HG03342 (cell line): ENCODE results near the gene CFAP299.
A peak's percentile ranks its signal among the peaks of the same experiment; 100 is the strongest.

Experiments
- ATAC-seq: cut with Tn5 transposase; IDR thresholded peaks from one replicate; pipeline ENCODE4 v1.9.1; 2021; ENCODE audit warnings: mild to moderate bottlenecking, moderate library complexity; ENCODE audit not compliant: unreplicated experiment

Gene CFAP299

DNA sequence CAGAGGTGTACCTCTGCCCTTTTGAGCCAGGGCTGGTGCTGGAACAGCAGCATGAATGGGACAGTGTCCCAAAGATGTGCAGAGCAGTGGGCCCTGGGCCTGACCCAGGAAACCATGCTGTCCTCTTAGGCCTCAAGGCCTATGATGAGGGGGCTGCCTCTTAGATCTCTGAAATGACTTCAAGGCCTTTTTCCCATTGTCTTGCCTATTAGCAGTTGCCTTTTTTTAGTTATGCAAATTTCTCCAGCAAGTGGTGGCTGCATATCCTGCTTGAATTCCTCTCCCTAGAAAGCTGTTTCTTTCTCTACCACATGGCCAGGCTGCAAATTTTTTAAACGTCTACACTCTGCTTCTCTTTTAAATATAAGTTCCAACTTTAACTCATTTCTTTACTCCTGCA is 160.3 kb downstream of the CFAP299 start:
- ATAC-seq = no peak

DNA sequence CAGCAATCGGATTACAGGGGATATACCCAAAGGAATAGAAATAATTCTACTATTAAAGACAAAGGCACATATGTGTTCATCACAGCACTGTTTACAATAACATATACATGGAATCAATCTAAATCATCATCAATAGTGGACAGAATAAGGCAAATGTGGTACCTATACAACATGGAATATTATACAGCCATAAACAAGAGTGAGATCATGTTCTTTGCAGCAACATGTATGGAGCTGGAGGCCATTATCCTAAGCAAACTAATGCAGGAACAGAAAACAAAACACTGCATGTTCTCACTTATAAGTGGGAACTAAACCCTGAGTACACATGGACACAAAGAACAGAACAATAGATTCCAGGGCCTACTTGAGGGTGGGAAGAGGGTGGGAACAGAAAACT is 163.2 kb downstream of the CFAP299 start:
- ATAC-seq = no peak

DNA sequence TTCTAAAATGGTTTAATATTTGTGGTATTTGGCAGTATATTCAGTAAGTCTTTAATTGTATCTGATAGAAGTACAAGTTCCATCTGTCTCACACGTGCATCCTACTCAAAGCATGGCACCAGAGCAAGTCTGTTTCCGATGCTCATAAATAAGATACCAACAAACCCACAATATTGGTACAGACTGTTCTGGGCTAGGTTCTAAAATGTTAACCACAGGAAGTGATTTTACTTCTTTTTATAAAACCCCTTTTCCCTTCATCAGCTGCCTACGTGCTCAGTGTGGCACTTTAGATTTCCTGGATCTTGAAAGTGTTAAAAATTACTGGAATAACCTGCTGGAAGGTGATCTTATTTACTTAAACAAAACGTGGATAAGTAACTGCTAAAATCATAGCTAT is 165.1 kb downstream of the CFAP299 start:
- ATAC-seq = no peak

DNA sequence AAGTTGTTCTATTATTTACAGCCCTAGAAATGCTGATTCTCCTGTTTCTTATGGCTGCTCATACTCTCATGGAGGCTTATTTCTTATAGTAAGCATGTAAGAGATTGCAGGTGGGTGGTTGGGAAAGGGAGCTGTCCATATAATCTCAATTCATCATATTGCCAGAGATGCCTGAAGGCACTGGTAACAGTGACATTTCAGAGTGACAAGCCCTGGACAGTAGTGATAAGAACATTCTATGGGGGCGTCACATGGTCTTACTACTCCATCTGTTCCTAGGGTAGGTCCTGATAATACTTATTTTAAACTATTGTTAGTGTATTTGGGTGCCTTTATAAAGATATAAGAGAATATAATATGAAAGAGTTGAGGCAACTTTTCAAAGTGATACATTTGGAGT is 171.5 kb downstream of the CFAP299 start:
- no peak for ATAC-seq

DNA sequence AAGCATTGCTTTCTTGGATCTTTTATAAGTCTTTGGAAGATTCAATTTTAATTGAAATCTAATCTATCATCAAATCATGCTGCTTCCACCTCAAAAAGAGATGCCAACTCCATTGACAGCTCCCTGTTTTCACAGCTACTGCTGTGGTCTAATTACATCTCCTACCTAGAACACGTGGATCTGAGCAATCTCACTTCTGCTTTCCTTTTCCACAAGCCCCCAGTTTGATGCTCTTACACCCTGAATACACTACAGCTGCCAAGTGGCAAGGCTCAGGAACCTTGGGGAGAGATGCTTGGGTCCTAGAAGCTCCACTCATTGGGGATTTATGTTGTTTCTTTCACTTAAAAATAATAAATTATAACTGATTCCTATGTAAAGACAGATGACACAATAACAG is 172.0 kb downstream of the CFAP299 start:
- peak; percentile 89 for ATAC-seq

DNA sequence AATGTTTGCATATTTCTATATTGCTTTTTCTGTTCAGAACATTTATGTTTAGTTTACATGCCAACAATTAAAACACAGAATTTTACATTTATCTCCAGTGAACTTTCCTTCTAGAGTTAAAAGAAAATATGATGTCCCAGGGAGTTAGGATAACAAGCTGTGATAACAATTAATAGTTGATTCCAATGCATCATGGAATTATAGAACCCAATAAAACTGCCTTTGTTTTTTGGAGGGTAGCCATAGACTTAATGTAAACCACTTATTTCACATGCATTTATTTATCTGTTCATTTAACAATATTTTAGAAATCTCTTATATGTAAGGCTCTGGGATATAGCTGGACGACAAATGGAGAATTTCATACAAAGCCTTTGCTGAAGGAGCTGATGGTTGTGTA is 180.0 kb downstream of the CFAP299 start:
- ATAC-seq = no peak

DNA sequence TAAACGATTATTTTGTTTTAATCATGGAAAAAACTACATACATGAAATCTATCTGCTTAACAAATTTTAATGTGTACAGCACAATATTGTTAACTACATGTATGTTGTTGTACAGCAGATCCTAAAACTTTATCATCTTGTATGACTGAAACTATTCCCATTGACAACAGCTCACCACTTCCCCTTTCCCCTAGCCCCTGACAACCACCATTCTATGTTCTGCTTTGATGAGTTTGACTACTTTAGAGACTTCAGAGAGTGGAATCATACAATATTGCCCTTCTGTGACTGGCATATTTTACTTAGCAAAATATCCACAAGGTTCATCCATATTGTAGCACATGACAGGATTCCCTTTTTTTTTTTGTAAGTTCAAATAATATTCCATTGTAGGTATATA is 185.9 kb downstream of the CFAP299 start:
- peak; percentile 83 for ATAC-seq

DNA sequence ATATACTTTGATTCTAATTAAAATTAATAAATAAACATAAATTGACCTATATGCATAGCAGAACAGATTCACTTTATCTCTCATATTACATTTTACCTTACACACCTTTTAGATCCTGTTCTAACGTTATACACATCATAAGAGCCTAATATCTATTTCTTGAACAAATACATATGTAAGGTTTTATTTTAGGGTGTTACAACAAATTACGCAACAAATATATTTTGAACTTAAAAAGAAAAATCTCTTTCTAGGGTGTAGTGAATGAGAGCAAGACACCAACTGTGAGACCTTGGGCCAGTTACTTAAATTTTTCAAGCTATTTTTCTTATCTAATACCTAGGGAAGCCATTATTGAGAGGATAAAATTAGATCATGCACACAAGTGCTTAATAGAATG is 191.2 kb downstream of the CFAP299 start:
- ATAC-seq = no peak

DNA sequence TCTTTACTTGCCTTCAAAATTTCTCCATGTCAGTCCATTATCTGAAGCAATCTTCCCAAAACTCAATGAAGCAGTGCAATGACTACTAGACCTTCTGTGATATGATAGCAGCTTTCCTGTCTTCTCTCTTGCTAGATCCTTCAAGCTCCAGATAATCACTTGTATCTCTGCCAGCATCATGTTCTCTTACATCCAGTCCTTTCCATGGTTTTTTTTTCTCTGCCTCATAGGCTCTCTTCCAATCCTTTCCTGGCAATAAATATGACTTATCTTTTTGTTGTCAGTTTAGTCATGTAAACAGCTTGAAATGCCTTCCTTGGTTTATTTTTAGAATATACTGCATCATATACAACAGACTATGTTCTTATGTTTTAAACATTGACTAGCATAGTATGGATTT is 193.5 kb downstream of the CFAP299 start:
- no peak for ATAC-seq

DNA sequence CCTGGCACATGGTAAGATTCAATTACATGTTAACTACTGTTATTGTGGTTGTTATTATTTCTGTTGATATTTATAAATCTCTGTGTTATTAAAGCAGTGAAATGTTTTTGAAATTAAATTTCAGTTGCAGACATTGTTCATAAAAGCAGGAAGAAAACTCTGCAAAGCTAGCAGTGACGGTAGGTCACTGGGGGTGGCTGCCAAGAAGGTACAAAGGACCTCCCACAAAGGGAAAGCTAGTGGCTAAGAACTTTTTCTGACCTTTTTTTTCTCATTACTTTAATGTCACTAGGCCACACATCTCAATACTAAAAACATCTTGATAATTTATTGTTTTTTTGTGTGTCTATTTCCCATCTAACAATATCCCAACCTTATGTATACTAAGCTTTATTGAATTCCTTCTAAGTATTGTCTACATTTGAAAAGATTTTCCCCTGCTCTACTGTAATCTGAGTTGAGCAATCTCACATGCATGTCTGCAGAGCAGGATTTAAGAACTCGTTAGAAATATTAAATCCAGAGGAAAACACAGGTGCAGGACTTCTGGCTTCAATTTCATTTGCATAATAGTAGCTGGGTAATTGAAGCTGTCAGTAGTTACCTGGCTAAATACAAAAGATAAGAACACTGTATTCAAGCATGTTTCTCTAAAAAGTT is 197.3 kb downstream of the CFAP299 start:
- ATAC-seq = no peak

DNA sequence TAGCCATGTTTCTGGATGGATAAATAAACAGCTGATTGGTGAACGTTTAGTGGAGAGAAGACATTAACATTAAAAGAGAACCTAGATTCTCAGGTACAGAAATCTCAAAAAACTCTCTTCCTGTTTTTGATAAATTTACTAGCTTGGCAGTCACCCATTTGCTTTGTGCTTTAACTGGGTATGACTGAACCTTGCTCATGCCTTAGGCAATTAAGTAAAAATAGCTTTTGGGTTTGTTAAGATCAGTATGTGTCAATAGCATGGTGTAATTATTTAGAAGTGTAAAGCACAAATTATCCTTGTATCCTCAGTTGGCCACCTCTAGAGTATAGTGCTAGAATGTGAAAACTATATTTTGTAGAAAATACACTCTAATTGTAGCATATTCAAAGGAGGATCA is 200.0 kb downstream of the CFAP299 start:
- ATAC-seq = no peak

DNA sequence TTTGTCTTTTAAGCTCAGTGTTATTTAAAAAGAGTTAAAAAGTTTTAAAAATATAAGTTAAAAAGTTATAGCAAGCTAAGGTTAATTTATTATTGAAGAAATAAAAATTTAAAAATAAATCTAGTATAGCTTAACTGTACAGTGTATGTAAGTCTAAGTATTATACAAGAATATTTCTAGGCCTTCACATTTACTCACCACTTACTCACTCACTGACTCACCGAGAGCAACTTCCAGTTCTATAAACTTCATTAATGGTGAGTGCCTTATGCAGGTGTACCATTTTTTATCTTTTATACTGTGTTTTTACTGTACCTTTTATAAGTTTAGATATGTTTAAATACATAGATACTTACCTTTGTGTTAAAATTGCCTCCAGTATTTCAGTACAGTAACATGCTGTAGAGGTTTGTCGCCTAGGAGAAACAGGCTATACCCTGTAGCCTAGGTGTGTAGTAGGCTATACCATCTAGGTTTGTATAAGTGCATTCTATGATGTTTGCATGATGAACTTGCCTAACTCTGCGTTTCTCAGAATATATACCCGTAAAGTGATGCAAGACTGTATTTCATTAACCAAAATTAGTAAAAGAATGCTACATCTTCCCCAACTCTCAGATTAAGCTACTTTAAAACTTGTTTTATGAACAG is 202.9 kb downstream of the CFAP299 start:
- ATAC-seq = no peak

DNA sequence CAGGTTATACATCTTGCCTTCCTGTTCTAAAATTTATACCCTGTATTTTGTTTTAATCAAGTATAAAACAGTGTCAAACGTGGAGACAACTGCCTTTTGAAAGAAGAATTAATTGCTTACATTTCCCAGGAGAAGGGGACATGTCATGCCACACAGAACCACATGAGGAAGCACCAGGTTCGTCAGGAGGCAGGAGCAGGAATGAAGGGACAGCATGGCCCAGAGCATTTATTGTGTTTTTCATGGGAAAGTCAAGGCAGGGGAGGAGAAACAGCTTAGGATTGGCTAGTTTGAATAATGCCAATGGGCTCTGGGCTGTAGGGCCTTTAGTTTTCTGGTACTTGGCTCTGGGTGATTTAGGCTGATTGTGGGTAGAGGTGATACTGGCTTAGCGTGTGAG is 203.7 kb downstream of the CFAP299 start:
- no peak for ATAC-seq

DNA sequence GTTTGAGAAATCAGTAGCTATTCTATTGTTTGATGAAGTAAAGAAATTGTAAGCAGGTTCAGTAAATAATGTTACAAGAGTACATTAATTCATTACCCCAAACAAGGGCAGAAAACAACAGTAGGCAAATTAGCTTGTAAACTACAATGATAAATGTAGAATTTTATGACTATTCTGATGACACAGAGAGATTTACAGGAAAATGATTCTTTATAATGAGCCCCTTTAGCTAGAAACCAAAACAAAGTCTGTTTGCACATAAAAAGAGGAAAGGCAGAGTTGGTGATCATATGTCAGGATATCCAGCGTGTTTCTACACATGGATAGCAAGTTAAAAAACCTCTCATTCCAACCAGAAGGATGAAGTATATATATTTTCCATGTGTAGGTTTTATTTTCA is 204.8 kb downstream of the CFAP299 start:
- ATAC-seq = peak; percentile 5

DNA sequence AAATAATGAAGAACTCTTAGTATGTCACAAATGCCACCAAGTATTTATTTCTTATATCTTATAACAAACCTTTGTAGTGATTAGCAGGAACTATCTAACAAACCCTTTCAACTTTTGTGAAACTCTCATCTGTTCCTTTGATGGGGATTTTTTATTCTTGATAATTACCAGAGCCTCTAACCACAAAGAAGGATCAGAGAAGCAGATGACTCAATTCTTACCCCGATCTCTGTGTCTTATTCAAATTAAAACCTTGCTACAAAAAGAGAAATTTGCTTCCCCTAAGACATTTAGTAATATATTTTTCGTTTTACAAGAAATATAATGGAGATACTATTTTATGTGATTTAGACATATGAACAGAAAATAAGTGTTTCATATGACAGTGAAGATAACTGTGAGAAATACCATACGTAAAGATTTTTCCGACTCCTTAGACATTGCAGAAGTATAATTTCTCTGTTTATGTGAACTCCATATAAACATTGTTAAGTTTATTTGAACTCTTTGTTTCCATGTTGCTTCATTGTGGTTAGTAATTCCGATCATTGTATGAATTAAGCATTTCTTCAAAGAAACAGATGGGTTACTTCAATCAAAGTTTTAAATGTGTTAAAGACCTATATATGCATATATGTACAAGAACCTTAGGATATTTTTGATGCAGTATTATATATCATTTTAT is 205.4 kb downstream of the CFAP299 start:
- ATAC-seq = peak; percentile 95

DNA sequence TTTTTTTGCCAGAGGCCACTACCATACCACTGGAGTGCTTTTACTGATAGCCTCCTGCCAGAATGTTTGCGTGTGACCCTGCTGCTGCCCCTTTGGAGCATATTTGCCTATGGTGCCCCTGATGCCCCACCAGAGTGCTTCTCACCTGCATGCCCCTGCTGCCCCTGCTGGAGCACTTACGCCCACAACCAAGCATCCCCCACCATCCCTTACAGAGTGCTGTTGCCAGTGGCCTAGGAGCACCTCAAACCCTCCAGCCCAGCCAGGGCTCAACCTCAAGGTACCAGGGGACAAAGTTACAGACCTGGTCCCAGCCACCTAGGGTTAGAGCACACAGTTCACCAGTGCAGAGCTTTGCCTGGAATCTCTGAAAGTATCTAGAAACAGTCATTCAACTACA is 207.2 kb downstream of the CFAP299 start:
- ATAC-seq = no peak

DNA sequence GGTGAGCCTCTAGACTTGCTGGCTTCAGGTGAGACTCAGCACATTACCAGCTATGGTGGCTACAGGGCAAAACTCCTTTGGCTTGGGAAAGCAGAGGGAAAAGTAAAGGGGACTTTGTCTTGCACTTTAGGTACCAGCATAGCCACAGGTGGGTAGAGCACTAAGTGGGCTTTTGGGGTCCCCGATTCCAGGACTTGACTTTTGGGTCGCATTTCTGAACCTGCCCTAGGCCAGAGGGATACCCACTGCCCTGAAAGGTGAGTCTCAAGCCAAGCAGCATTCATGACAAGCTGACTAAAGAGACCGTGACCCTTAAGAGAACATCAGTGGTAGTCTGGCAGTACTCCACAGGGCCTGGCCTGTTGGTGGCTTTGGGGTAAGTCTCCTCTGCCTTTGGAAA is 224.8 kb downstream of the CFAP299 start:
- no peak for ATAC-seq

DNA sequence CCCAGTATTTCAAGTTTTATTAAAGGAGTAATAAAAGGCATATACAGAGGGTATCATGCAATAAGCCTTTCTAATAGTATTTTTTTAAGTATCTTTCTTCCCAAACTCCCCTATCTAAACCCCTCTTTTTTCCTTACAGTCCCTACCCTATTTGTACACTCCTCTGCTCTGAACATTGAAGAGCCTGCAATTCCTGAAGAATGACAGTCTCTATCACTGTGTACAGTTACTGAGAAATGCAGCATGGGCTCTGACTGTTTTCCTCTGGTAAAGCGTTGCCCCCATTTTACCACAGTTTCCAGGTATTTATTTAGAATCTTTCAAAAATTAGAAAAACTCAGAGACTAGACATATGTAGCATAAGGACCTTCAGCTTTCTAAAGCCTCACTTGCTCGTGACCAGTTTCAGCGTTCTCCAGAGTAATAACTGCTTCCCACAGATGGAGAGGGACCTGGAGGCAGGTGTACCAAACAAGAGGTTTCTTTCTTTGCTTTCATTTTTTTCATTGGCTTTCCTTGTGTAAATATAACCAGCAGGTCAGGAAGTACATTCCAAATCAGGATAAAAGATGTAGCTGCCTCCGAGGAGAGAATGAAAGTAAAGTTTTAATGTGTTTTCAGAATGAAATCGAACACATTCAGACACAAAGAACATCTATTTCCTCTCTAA is 230.8 kb downstream of the CFAP299 start:
- ATAC-seq = no peak

DNA sequence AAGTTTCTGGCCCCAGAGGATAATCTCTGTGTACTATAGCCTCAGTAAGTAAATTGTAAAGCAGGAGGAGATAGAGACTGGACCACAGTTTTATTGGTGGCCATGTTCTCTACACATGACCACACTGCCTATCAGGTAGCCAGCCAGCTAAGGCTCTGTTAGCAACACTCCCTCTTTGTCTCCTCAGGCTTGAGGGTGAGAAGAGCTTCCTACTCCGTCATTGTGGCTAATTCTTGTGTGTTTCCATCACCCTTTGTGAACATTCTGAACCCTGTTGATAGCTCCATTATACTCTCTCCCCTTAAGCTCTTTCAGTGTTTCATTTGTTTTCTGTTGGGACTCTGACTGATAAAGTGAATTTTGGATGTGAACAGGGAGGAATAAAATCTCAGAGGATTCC is 233.4 kb downstream of the CFAP299 start:
- ATAC-seq = no peak

DNA sequence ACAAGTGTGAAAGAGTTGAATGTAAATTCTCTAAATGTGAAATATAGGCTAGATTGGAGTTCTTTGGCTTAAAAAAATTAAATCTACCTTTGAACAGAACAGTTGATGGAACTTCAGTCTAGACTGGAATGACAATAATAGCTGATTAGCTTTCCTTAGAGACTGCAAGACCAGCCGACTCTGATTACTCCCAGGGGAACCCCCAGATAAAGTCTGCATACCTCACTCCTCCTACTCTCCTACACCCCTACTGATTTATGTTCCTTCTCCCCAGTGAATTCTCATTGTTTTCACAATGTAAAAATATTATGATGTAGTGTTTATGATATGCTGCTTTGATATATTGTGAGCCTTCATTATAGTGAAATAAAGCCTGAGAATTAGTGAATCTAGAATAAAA is 241.3 kb downstream of the CFAP299 start:
- no peak for ATAC-seq

DNA sequence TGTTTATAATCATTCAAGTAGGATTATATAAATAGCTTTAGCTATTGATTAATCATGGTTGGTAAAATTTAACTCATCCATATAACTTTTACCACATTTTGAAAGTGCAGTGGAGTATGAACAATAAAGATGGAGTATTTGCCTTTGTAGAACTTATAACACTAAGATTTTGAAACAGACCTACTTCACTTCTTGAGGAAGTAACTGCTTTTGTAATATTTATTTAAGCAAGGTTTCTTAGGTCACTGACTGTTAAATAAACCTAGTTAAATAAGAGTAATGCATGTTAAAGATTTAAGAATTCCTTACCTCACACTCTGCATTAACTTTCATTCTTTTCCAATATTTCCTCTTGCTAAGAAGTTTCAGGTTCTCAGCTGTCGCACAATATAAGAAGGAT is 242.5 kb downstream of the CFAP299 start:
- no peak for ATAC-seq

DNA sequence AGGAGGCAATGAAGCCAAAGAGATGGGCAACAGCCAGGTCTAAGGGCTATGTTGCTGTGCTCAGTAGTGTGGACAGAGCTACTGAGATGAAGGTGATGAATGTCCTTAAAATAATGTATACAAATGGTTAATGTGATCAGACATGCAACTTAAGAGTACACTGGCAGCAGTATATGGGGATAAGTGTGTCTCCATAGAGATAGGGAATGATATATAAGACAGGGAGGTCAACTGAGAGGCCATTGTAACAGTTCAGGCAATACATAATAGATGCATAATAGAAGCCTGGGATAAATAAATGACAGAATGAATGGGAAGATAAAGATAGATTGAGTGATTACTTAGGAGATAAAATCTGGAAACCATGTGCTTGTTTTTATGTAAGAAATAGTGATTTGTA is 250.0 kb downstream of the CFAP299 start:
- no peak for ATAC-seq
